SK-N-SH (cell line): ENCODE results near the gene SLC9C1. TPM values are rescaled to one million over a fixed set of nuclear protein-coding genes. Genes with fewer than 3 reads are reported as not detected.

Experiments
- CTCF ChIA-PET: fragments of 300-600, 350-600 bp; formaldehyde crosslinking; extraction: SDS; loops from one replicate; lab custom pipeline; 2021; lab: Yijun Ruan, JAX
- POLR2A ChIA-PET: fragments of 350-600 bp; sonication (Branson Sonifier 250); formaldehyde crosslinking; extraction: SDS; loops from one replicate; lab custom pipeline; 2020; ENCODE audit warnings: antibody characterized with exemption, inconsistent platforms; lab: Yijun Ruan, JAX
- DNase-seq: peaks from one replicate; pipeline ENCODE4 v3.0.0; 2012
- H2AFZ ChIP-seq: fragments of 200-600 bp; sonication (generic); 2 replicates; pipeline ENCODE4 v1.8.1; 2016; ENCODE audit warnings: antibody characterized with exemption, mild to moderate bottlenecking, low read depth
- H3F3A ChIP-seq: fragments of 200-600 bp; sonication (generic); replicated peaks from 2 replicates; pipeline ENCODE3; 2016; ENCODE audit warnings: antibody characterized with exemption, mild to moderate bottlenecking; ENCODE audit not compliant: insufficient read depth
- H3K27ac ChIP-seq, 2 experiments: fragments of 200-500 bp in 1 of 2; fragments of 200-600 bp in 1 of 2; sonication (Bioruptor generic) in 1 of 2; sonication (generic), shearing (Covaris generic) in 1 of 2; 2 replicates each; pipeline versions ENCODE4 v1.5.1 to v1.6.1; 2014 to 2016; ENCODE audit warnings: low read depth in 2 of 2, inconsistent platforms in 1 of 2, low read length in 1 of 2, mild to moderate bottlenecking in 1 of 2, mixed read lengths in 1 of 2
- H3K27me3 ChIP-seq: fragments of 200-600 bp; sonication (generic), shearing (Covaris generic); 2 replicates; pipeline ENCODE4 v1.6.1; 2016; ENCODE audit warnings: mixed run types; ENCODE audit not compliant: insufficient read depth
- H3K36me3 ChIP-seq, 2 experiments: fragments of 200-500 bp in 1 of 2; fragments of 200-600 bp in 1 of 2; sonication (Bioruptor generic) in 1 of 2; sonication (generic) in 1 of 2; replicated peaks in 1 of 2; 2 replicates each; pipeline versions ENCODE3 to v1.5.1; 2014 to 2016; ENCODE audit warnings: low read length in 1 of 2, mild to moderate bottlenecking in 1 of 2; ENCODE audit not compliant: insufficient read depth in 2 of 2, control insufficient read depth in 1 of 2
- H3K4me1 ChIP-seq, 2 experiments: fragments of 200-500 bp in 1 of 2; fragments of 200-600 bp in 1 of 2; sonication (Bioruptor generic) in 1 of 2; sonication (generic), shearing (Covaris generic) in 1 of 2; 2 replicates each; pipeline versions ENCODE4 v1.5.1 to v1.6.1; 2014 to 2016; ENCODE audit warnings: low read depth in 1 of 2, low read length in 1 of 2, mixed run types in 1 of 2; ENCODE audit not compliant: insufficient read depth in 2 of 2, control insufficient read depth in 1 of 2
- H3K4me2 ChIP-seq: fragments of 200-600 bp; sonication (generic), shearing (Covaris generic); 2 replicates; pipeline ENCODE4 v1.6.1; 2017; ENCODE audit warnings: mixed run types
- H3K4me3 ChIP-seq, 2 experiments: fragments of 200-500 bp in 1 of 2; fragments of 200-600 bp in 1 of 2; sonication (Bioruptor generic) in 1 of 2; sonication (generic), shearing (Covaris generic) in 1 of 2; 2 replicates each; pipeline versions ENCODE4 v1.5.1 to v1.8.1; 2014 to 2016; ENCODE audit warnings: low read depth in 2 of 2, inconsistent platforms in 1 of 2, low read length in 1 of 2, mild to moderate bottlenecking in 1 of 2, mixed read lengths in 1 of 2, moderate library complexity in 1 of 2
- H3K79me2 ChIP-seq: fragments of 200-600 bp; sonication (generic); 2 replicates; pipeline ENCODE4 v1.8.1; 2017; ENCODE audit warnings: mild to moderate bottlenecking; ENCODE audit not compliant: insufficient read depth
- H3K9ac ChIP-seq: fragments of 200-600 bp; sonication (generic); 2 replicates; pipeline ENCODE4 v1.6.1; 2017; ENCODE audit warnings: mixed run types
- H3K9me2 ChIP-seq: fragments of 200-600 bp; sonication (generic); 2 replicates; pipeline ENCODE4 v1.6.1; 2017; ENCODE audit warnings: mixed run types
- H3K9me3 ChIP-seq: fragments of 200-600 bp; sonication (generic); 2 replicates; pipeline ENCODE4 v1.6.1; 2017; ENCODE audit warnings: mixed run types, mild to moderate bottlenecking, moderate library complexity
- H4K20me1 ChIP-seq: fragments of 200-600 bp; sonication (generic); 2 replicates; pipeline ENCODE4 v1.6.1; 2017; ENCODE audit warnings: mild to moderate bottlenecking, mixed run types; ENCODE audit not compliant: insufficient read depth
- CTCF ChIP-seq: fragments of 200-600 bp; sonication (generic); IDR thresholded peaks from 2 replicates; pipeline ENCODE4 v1.6.1; 2017; ENCODE audit warnings: antibody characterized with exemption, mild to moderate bottlenecking, moderate library complexity
- ELF1 ChIP-seq: IDR thresholded peaks from 2 replicates; pipeline ENCODE4 v1.4.0; 2012
- FOXM1 ChIP-seq: IDR thresholded peaks from 2 replicates; pipeline ENCODE4 v1.4.0; 2012; ENCODE audit warnings: low read depth, mild to moderate bottlenecking
- PBX3 ChIP-seq: IDR thresholded peaks from 2 replicates; pipeline ENCODE4; 2012
- RFX5 ChIP-seq: IDR thresholded peaks from 2 replicates; pipeline ENCODE4 v1.6.1; 2012; ENCODE audit warnings: mild to moderate bottlenecking, improper control_type of control experiment, low read length
- SMC3 ChIP-seq: IDR thresholded peaks from 2 replicates; pipeline ENCODE4 v1.6.1; 2012; ENCODE audit warnings: low read depth, low read length, improper control_type of control experiment
- TCF12 ChIP-seq: IDR thresholded peaks from 2 replicates; pipeline ENCODE4 v1.4.0; 2012
- ZBTB33 ChIP-seq: IDR thresholded peaks from 2 replicates; pipeline ENCODE4 v1.4.0; 2012; ENCODE audit warnings: low read depth, borderline replicate concordance
- WGBS: methylation state at CpG from one replicate; pipeline ENCODE4 v1.1.6; 2017; ENCODE audit warnings: low lambda C conversion rate; 5-methylcytosine and 5-hydroxymethylcytosine counted together
- polyA plus RNA-seq, 3 experiments: library from polyadenylated mRNA; depleted of rRNA; stranded (reverse); fragments of >200 nt; gene quantifications; 2 replicates each; pipeline ENCODE4 v1.2.3, GENCODE V29; 2012

Gene SLC9C1
- polyA plus RNA-seq, 1 of the 3 experiments (the other 2 are of a cell fraction) = not detected

- no peaks in the 10 kb centered on the region for H3K36me3 ChIP-seq
- H3K79me2 ChIP-seq = no peaks in the 10 kb centered on the region
- H3K27ac ChIP-seq = no peak overlapping the region
- no peaks in the 10 kb centered on the region for H3K27me3 ChIP-seq
- no peaks in the 10 kb centered on the region for H4K20me1 ChIP-seq
- no peaks in the 10 kb centered on the region for H3F3A ChIP-seq
- ChIA-PET CTCF (no interaction called here), POLR2A (no interaction called here)
- H3K4me1 ChIP-seq = no peaks in the 10 kb centered on the region
- 69% methylated on average over 1 of the region's 1 CpG for WGBS
- H2AFZ ChIP-seq = no peak overlapping the region
- no peaks in the 10 kb centered on the region for H3K9me3 ChIP-seq
- H3K4me3 ChIP-seq = no peak overlapping the region
- no peak overlapping the region for H3K9ac ChIP-seq
- H3K4me2 ChIP-seq = no peak overlapping the region
- no peak for DNase-seq
- H3K9me2 ChIP-seq = no peaks in the 10 kb centered on the region
- TF ChIP-seq TCF12 = no peak
- TF ChIP-seq CTCF = no peak
- TF ChIP-seq RFX5 = no peak
- TF ChIP-seq ZBTB33 = no peak
- TF ChIP-seq, all 33 proteins: peak for 0
These were observed 33.5 kb downstream of the SLC9C1 start for GRCh38 chr3:112260563-112260962.

GRCh38 chr3:112253301-112253971 is 40.6 kb downstream of the SLC9C1 start:
- no peak for DNase-seq
- Histone ChIP-seq H3F3A (no peaks in the 10 kb centered on the region), H3K9ac (no peak overlapping the region), H3K4me3 (no peak overlapping the region), H3K9me3 (no peaks in the 10 kb centered on the region), H3K9me2 (no peaks in the 10 kb centered on the region), H3K4me2 (no peak overlapping the region), H3K36me3 (no peaks in the 10 kb centered on the region), H2AFZ (no peak overlapping the region), H4K20me1 (no peaks in the 10 kb centered on the region), H3K27me3 (no peaks in the 10 kb centered on the region), H3K79me2 (no peaks in the 10 kb centered on the region), H3K4me1 (no peaks in the 10 kb centered on the region), H3K27ac (no peak overlapping the region)
- TF ChIP-seq ELF1 (no peak), TCF12 (no peak), FOXM1 (no peak), PBX3 (no peak), SMC3 (no peak)
- CTCF ChIA-PET = no interaction called here
- POLR2A ChIA-PET = no interaction called here
- 11% methylated on average over 2 of the region's 2 CpGs for WGBS
